Mesendoderm (in vitro differentiated cells): ENCODE data around the gene MESD.

Source experiments
- DNase-seq: peaks from one replicate; pipeline ENCODE4 v3.0.0; 2013
- H2AK5ac ChIP-seq: 2 replicates; pipeline ENCODE4 v1.6.1; 2013; ENCODE audit warnings: low read length, inconsistent platforms
- H2BK120ac ChIP-seq: 2 replicates; pipeline ENCODE4 v1.6.1; 2013; ENCODE audit warnings: low read depth, mild to moderate bottlenecking, low read length, moderate library complexity, mixed read lengths
- H2BK15ac ChIP-seq: replicated peaks from 2 replicates; pipeline ENCODE4 v1.6.1; 2013; ENCODE audit warnings: low read depth, mild to moderate bottlenecking, moderate library complexity
- H2BK5ac ChIP-seq: 2 replicates; pipeline ENCODE4 v1.6.1; 2013; ENCODE audit warnings: low read length, inconsistent platforms
- H3K18ac ChIP-seq: 2 replicates; pipeline ENCODE4 v1.6.1; 2013; ENCODE audit warnings: mild to moderate bottlenecking, low read length, mixed read lengths
- H3K23ac ChIP-seq: one replicate; pipeline ENCODE4 v1.6.1; 2013; ENCODE audit warnings: low read length
- H3K27ac ChIP-seq: 2 replicates; pipeline ENCODE4 v1.5.1; 2013; ENCODE audit warnings: low read depth, mild to moderate bottlenecking, inconsistent platforms, low read length, moderate library complexity
- H3K27me3 ChIP-seq: 2 replicates; pipeline ENCODE4 v1.6.1; 2013; ENCODE audit warnings: low read length, control low read depth, mild to moderate bottlenecking, inconsistent platforms; ENCODE audit not compliant: insufficient read depth, poor library complexity
- H3K36me3 ChIP-seq: 2 replicates; pipeline ENCODE4 v1.6.1; 2013; ENCODE audit warnings: low read length, inconsistent platforms; ENCODE audit not compliant: control insufficient read depth, insufficient read depth
- H3K4ac ChIP-seq: one replicate; pipeline ENCODE4 v1.6.1; 2013; ENCODE audit warnings: low read depth, mild to moderate bottlenecking, low read length, moderate library complexity
- H3K4me1 ChIP-seq: 2 replicates; pipeline ENCODE4 v1.6.1; 2013; ENCODE audit warnings: low read depth, low read length, inconsistent platforms; ENCODE audit not compliant: control insufficient read depth
- H3K4me2 ChIP-seq: 2 replicates; pipeline ENCODE4 v1.6.1; 2013; ENCODE audit warnings: low read length
- H3K4me3 ChIP-seq: 2 replicates; pipeline ENCODE4 v1.5.1; 2013; ENCODE audit warnings: mild to moderate bottlenecking, low read length
- H3K56ac ChIP-seq: one replicate; pipeline ENCODE4 v1.6.1; 2013; ENCODE audit warnings: low read length
- H3K79me1 ChIP-seq: 2 replicates; pipeline ENCODE4 v1.6.1; 2013; ENCODE audit warnings: low read length, inconsistent platforms
- H3K79me2 ChIP-seq: 2 replicates; pipeline ENCODE4 v1.6.1; 2013; ENCODE audit warnings: mild to moderate bottlenecking, low read length; ENCODE audit not compliant: control insufficient read depth, insufficient read depth
- H3K9ac ChIP-seq: 2 replicates; pipeline ENCODE4 v1.6.1; 2013; ENCODE audit warnings: low read length, inconsistent platforms
- H4K5ac ChIP-seq: one replicate; pipeline ENCODE4 v1.6.1; 2013; ENCODE audit warnings: low read length
- H4K8ac ChIP-seq: one replicate; pipeline ENCODE4 v1.6.1; 2013; ENCODE audit warnings: low read depth, mild to moderate bottlenecking, control low read depth, low read length, moderate library complexity
- WGBS: extraction: QIAGEN DNeasy Blood & Tissue Kit; methylation state at CpG from one replicate; pipeline ENCODE4 v1.1.7; 2013; ENCODE audit warnings: low lambda C conversion rate, missing lambda C conversion rate; ENCODE audit not compliant: insufficient coverage; ENCODE audit errors: extremely low coverage; 5-methylcytosine and 5-hydroxymethylcytosine counted together

The MESD gene

DNA sequence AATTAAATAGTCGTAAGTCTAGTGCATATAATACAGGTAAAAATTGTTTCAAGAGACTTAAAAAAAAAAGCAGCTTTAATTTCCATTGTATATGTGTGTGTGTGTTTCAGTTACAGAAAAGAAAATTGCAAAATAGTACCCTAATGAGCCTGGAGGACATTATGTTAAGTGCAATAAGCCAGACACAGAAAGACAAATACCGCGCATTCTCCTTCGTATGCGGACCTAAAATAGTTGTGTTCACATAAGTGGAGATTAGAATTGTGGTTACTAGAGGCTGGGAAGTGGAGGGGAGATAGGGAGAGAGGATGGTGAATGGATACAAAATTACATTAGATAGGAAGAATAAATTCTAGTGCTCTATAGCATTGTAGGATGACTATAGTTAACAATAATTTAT is 3.6 kb downstream of the MESD start:
- Histone ChIP-seq H3K4ac (no peak overlapping the region), H4K8ac (no peak overlapping the region), H2BK15ac (no peak overlapping the region), H2AK5ac (no peak overlapping the region), H3K18ac (no peak overlapping the region), H4K5ac (no peak overlapping the region), H3K79me1 (peaks cover 19% of the 10 kb centered on the region), H3K9ac (no peak overlapping the region), H3K56ac (no peak overlapping the region), H3K4me3 (no peak overlapping the region), H2BK5ac (no peak overlapping the region), H3K36me3 (no peaks in the 10 kb centered on the region), H3K4me1 (peaks cover 17% of the 10 kb centered on the region), H3K27me3 (no peaks in the 10 kb centered on the region), H3K79me2 (peaks cover 55% of the 10 kb centered on the region), H3K23ac (no peak overlapping the region), H2BK120ac (no peak overlapping the region), H3K27ac (no peak overlapping the region), H3K4me2 (no peak overlapping the region)
- no peak for DNase-seq
- WGBS = no CpG with 5 or more reads among the region's 5 CpGs

DNA sequence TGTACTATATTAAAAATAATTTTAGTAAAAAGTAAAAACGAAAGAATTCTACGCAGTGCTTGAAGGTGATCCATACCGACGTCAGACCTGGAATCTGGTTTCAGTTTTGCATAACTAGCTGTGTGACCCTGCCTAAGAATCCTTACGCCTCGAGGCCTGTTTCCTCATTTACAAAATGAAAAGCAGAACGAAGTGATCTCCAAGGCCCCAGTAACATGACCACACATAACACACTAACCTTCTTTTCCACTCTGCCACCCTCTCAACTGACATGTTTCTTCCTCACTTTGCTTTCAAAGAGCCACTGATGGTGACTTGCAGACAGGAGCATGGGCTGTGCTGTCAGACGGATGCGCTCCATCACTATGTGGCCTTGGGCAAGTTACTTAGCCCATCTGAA is 4.8 kb downstream of the MESD start:
- Histone ChIP-seq H4K8ac (no peak overlapping the region), H3K4ac (no peak overlapping the region), H3K79me1 (peaks cover 19% of the 10 kb centered on the region), H3K4me2 (no peak overlapping the region), H3K79me2 (peaks cover 55% of the 10 kb centered on the region), H3K56ac (peak overlapping the region; percentile 50), H4K5ac (no peak overlapping the region), H2BK15ac (no peak overlapping the region), H2BK5ac (no peak overlapping the region), H3K4me1 (peaks cover 17% of the 10 kb centered on the region), H3K18ac (no peak overlapping the region), H2AK5ac (no peak overlapping the region), H3K9ac (peak overlapping the region; percentile 23), H3K36me3 (no peaks in the 10 kb centered on the region), H3K27me3 (no peaks in the 10 kb centered on the region), H3K4me3 (no peak overlapping the region), H2BK120ac (no peak overlapping the region), H3K23ac (no peak overlapping the region), H3K27ac (no peak overlapping the region)
- no CpG with 5 or more reads among the region's 9 CpGs for WGBS
- DNase-seq = no peak

DNA sequence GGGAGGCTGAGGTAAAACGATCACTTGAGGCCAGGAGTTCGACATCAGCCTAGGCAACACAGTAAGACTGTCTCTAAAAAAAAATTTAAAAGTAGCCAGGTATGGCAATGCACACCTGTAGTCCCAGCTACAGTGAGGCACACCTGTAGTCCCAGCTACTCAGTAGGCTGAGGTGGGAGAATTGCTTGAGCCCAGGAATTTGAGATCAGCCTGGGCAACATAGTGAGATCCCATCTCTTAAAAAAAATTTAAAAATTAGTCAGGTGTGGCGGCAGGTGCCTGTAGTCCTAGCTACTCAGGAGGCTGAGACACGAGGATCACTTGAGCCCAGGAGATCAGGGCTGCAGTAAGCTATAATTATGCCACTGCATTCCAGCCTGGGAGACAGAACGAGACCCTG is 6.8 kb downstream of the MESD start:
- no peak overlapping the region for H3K9ac ChIP-seq

DNA sequence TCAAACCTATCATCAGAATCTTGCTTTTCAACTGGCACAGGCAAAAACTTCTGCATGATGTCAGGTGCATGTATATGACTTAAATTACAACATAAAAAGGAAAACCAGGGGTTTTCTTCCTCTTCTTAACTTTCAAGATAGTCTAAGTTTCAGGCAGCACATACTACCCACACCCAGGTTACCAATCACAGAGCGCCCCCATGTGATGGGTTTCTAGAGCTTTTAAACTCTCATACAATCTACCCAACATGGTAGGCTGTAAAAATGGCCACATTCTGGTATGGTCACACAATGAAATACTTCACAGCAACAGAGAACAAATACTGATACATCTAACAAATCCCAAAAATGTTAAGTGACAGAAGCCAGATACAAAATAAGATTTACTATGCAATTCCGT is 7.4 kb downstream of the MESD start:
- no peak overlapping the region for H2BK15ac ChIP-seq
- H3K9ac ChIP-seq = no peak overlapping the region
- H3K36me3 ChIP-seq = peaks cover 6% of the 10 kb centered on the region
- H3K79me1 ChIP-seq = peaks cover 11% of the 10 kb centered on the region
- no peak overlapping the region for H3K4me2 ChIP-seq
- no peak for DNase-seq
- no peak overlapping the region for H2BK120ac ChIP-seq
- no peak overlapping the region for H3K56ac ChIP-seq
- H3K4me3 ChIP-seq = no peak overlapping the region
- no peak overlapping the region for H2AK5ac ChIP-seq
- H3K4ac ChIP-seq = no peak overlapping the region
- no CpG with 5 or more reads among the region's 2 CpGs for WGBS
- no peak overlapping the region for H4K5ac ChIP-seq
- H3K23ac ChIP-seq = no peak overlapping the region
- H3K4me1 ChIP-seq = peaks cover 7% of the 10 kb centered on the region
- no peak overlapping the region for H3K27ac ChIP-seq
- no peaks in the 10 kb centered on the region for H3K27me3 ChIP-seq
- H4K8ac ChIP-seq = no peak overlapping the region
- no peak overlapping the region for H2BK5ac ChIP-seq
- no peak overlapping the region for H3K18ac ChIP-seq
- peaks cover 37% of the 10 kb centered on the region for H3K79me2 ChIP-seq

More for the DNA sequence above, 6.8 kb downstream of the MESD start:
- Histone ChIP-seq H2BK5ac (no peak overlapping the region), H4K5ac (no peak overlapping the region), H3K36me3 (peaks cover 6% of the 10 kb centered on the region), H3K27me3 (no peaks in the 10 kb centered on the region), H3K4ac (no peak overlapping the region), H3K79me1 (peaks cover 10% of the 10 kb centered on the region), H2AK5ac (no peak overlapping the region), H3K23ac (no peak overlapping the region), H3K56ac (no peak overlapping the region), H3K4me2 (no peak overlapping the region), H4K8ac (no peak overlapping the region), H3K4me1 (peaks cover 8% of the 10 kb centered on the region), H2BK120ac (no peak overlapping the region), H3K4me3 (no peak overlapping the region), H3K18ac (no peak overlapping the region), H3K27ac (no peak overlapping the region), H3K79me2 (peaks cover 40% of the 10 kb centered on the region), H2BK15ac (no peak overlapping the region)
- no peak for DNase-seq
- no CpG with 5 or more reads among the region's 5 CpGs for WGBS

DNA sequence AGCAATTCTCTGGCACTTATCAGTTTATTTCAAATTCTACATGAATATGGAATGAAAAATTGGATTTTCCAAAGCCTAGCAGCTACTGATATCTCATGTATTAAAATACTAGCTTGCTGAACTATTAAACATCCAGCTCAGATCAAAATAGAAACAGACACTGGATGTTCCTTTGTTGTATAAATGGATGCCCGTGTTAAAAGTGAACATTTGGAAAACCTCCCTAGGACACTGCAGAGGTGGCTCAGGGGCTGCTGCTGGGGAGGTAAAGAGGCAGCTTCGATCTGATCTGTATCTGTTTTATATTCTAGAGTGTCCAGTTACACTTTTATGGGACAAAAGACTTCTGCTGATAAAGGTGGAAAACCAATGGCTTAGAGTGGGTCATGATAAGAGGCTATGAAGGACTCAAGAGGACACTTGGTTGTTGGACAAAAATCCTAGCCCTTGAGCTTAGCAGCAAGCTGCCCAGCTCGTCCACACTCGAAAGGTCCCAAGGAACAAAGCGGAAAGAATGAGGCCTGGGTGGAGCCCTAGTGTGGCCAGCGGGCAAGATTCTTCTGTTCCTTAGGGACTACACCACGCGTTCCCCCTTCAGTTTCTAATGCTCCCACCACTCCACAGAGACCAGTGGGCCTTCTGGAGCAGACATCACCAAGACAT is 9.9 kb downstream of the MESD start:
- H3K9ac ChIP-seq = no peak overlapping the region
- H4K5ac ChIP-seq = no peak overlapping the region
- no peaks in the 10 kb centered on the region for H3K4me1 ChIP-seq
- no peak overlapping the region for H3K23ac ChIP-seq
- H3K79me2 ChIP-seq = peaks cover 31% of the 10 kb centered on the region
- H3K56ac ChIP-seq = no peak overlapping the region
- no peaks in the 10 kb centered on the region for H3K27me3 ChIP-seq
- H4K8ac ChIP-seq = no peak overlapping the region
- H2AK5ac ChIP-seq = no peak overlapping the region
- no peak for DNase-seq
- no CpG with 5 or more reads among the region's 8 CpGs for WGBS
- no peak overlapping the region for H2BK5ac ChIP-seq
- H3K4me3 ChIP-seq = no peak overlapping the region
- peaks cover 8% of the 10 kb centered on the region for H3K36me3 ChIP-seq
- no peak overlapping the region for H2BK15ac ChIP-seq
- no peak overlapping the region for H3K18ac ChIP-seq
- H3K4me2 ChIP-seq = no peak overlapping the region
- no peak overlapping the region for H3K27ac ChIP-seq
- no peak overlapping the region for H2BK120ac ChIP-seq
- H3K4ac ChIP-seq = no peak overlapping the region
- peaks cover 12% of the 10 kb centered on the region for H3K79me1 ChIP-seq
